HCT116 (cell line): ENCODE data around the gene CRTC1.

Experiments used
- TF ChIP-seq, protein P1 (sequence below): IDR thresholded peaks from 2 replicates; pipeline ENCODE4 v1.6.1; 2012; ENCODE audit warnings: low read depth
- TF ChIP-seq, protein P2 (sequence below), 3 experiments: fragments of 200-600 bp in 1 of 3; sonication (generic) in 1 of 3; IDR thresholded peaks in 2 of 3; conservative IDR thresholded peaks in 1 of 3; 2 replicates each; pipeline ENCODE4 v1.5.1; 2012 to 2017; ENCODE audit warnings: low read depth in 2 of 3, low read length in 2 of 3, antibody characterized with exemption in 1 of 3, borderline replicate concordance in 1 of 3, control low read depth in 1 of 3, mild to moderate bottlenecking in 1 of 3, mixed read lengths in 1 of 3, mixed run types in 1 of 3, moderate library complexity in 1 of 3; ENCODE audit not compliant: insufficient read depth in 1 of 3

DNA sequence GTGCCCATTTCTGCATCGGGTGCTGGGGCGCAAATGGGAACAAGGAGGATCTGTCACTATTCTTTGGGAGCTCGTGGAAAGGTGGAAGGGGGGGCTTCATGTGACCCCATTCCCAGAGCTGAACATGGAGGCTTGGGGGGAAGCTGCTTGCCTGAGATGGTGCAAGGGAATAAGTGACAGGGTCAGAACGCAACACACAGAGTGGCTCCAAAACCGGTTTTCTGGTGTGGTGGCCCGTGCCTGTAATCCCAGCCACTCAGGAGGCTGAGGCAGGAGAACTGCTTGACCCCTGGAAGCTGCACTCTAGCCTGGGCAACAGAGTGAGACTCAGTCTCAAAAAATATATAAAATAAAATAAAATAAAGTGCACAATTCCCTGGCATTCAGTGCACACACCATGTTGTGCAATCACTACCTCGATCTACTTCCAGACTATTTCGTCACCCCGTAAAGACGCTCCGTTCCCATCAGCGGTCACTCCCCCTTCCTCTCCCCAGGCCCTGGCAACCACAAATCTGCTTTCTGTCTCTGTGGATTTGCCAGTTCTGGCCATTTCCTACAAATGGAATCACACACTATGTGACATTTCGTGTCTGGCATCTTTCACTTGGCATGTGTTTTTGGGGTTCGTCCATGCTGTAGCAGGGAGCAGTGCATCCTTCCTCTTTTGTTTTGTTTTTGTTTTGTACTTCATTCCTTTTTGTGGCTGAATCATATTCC lies 125.8 kb downstream of the CRTC1 start:
- TF ChIP-seq, protein P1, sequence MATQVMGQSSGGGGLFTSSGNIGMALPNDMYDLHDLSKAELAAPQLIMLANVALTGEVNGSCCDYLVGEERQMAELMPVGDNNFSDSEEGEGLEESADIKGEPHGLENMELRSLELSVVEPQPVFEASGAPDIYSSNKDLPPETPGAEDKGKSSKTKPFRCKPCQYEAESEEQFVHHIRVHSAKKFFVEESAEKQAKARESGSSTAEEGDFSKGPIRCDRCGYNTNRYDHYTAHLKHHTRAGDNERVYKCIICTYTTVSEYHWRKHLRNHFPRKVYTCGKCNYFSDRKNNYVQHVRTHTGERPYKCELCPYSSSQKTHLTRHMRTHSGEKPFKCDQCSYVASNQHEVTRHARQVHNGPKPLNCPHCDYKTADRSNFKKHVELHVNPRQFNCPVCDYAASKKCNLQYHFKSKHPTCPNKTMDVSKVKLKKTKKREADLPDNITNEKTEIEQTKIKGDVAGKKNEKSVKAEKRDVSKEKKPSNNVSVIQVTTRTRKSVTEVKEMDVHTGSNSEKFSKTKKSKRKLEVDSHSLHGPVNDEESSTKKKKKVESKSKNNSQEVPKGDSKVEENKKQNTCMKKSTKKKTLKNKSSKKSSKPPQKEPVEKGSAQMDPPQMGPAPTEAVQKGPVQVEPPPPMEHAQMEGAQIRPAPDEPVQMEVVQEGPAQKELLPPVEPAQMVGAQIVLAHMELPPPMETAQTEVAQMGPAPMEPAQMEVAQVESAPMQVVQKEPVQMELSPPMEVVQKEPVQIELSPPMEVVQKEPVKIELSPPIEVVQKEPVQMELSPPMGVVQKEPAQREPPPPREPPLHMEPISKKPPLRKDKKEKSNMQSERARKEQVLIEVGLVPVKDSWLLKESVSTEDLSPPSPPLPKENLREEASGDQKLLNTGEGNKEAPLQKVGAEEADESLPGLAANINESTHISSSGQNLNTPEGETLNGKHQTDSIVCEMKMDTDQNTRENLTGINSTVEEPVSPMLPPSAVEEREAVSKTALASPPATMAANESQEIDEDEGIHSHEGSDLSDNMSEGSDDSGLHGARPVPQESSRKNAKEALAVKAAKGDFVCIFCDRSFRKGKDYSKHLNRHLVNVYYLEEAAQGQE = no peak
- TF ChIP-seq, protein P2, sequence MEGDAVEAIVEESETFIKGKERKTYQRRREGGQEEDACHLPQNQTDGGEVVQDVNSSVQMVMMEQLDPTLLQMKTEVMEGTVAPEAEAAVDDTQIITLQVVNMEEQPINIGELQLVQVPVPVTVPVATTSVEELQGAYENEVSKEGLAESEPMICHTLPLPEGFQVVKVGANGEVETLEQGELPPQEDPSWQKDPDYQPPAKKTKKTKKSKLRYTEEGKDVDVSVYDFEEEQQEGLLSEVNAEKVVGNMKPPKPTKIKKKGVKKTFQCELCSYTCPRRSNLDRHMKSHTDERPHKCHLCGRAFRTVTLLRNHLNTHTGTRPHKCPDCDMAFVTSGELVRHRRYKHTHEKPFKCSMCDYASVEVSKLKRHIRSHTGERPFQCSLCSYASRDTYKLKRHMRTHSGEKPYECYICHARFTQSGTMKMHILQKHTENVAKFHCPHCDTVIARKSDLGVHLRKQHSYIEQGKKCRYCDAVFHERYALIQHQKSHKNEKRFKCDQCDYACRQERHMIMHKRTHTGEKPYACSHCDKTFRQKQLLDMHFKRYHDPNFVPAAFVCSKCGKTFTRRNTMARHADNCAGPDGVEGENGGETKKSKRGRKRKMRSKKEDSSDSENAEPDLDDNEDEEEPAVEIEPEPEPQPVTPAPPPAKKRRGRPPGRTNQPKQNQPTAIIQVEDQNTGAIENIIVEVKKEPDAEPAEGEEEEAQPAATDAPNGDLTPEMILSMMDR (IDR thresholded peaks at IDR 0.05 in 2 of 3, conservative IDR thresholded peaks at IDR 0.05 in 1 of 3; ENCODE audit: borderline replicate concordance in 1 of 3, insufficient read depth in 1 of 3, low read depth in 2 of 3, low read length in 2 of 3) = no peak
